Gastrocnemius medialis (tissue), 4 donors: Measurements from ENCODE around the gene MYH2. TPM values are rescaled to one million over a fixed set of nuclear protein-coding genes. Genes with fewer than 3 reads are reported as not detected.

Experiments
- ATAC-seq, 2 donors: fragments of 150-250 bp; one replicate each; pipeline ENCODE4 v1.9.1; 2016
- DNase-seq, 2 donors: peaks; one replicate each; pipeline ENCODE4 v3.0.0-alpha.2; 2019
- H3K27ac ChIP-seq, 4 donors: fragments of 200-600 bp; sonication (generic); 1 replicate in 1 of 4; 2 replicates in 3 of 4; pipeline ENCODE4 v1.5.1; 2016 to 2018; ENCODE audit warnings: mild to moderate bottlenecking in 2 of 4, moderate library complexity in 1 of 4
- H3K27me3 ChIP-seq, 3 donors: fragments of 200-600 bp; sonication (generic) in 2 of 3; 1 replicate in 1 of 3; 2 replicates in 2 of 3; pipeline versions ENCODE4 v1.5.1 to v1.6.0; 2016 to 2019; ENCODE audit warnings: mild to moderate bottlenecking in 1 of 3, moderate library complexity in 1 of 3
- H3K36me3 ChIP-seq, 2 donors: fragments of 200-600 bp; sonication (generic) in 1 of 2; one replicate each; pipeline ENCODE4 v1.5.1; 2017 to 2018
- H3K4me1 ChIP-seq, 2 donors: fragments of 200-600 bp; sonication (generic) in 1 of 2; one replicate each; pipeline ENCODE4 v1.5.1; 2016 to 2017; ENCODE audit warnings: mild to moderate bottlenecking in 2 of 2
- H3K4me3 ChIP-seq, 4 donors: fragments of 200-600 bp; sonication (generic) in 3 of 4; 1 replicate in 1 of 4; 2 replicates in 3 of 4; pipeline ENCODE4 v1.5.1; 2016 to 2019; ENCODE audit warnings: mild to moderate bottlenecking in 2 of 4
- H3K9me3 ChIP-seq, 3 donors: fragments of 200-600 bp; sonication (generic) in 2 of 3; 1 replicate in 1 of 3; 2 replicates in 2 of 3; pipeline ENCODE4 v1.5.1; 2016 to 2019
- POLR2A ChIP-seq, 2 donors: fragments of 450-650 bp; IDR thresholded peaks; one replicate each; pipeline ENCODE4 v1.6.1; 2017; ENCODE audit warnings: antibody characterized with exemption in 2 of 2, mild to moderate bottlenecking in 2 of 2, moderate library complexity in 2 of 2
- in situ Hi-C, 4 donors: fragments of 200-750 bp; cut with MboI; loops; one replicate each; pipeline versions ENCODE4 v1.15.0 to v1.8.0; 2017; ENCODE audit warnings: low sequenced_read_pairs in 4 of 4
- intact Hi-C: fragments of 100-400 bp; cut with DNase I; formaldehyde crosslinking; loops from one replicate; pipeline ENCODE4 v1.15.1; 2023; ENCODE audit warnings: low total_unique reads
- total RNA-seq, 4 donors: library from RNA; depleted of rRNA; stranded (reverse); fragments of >200 nt; gene quantifications; one replicate each; pipeline versions ENCODE4 v1.1.0 to v1.2.3, GENCODE V29; 2016
- TF ChIP-seq, protein P1 (sequence below), 5 experiments: fragments of 450-650 bp in 3 of 5; fragments of 200-600 bp in 2 of 5; sonication (generic) in 2 of 5; IDR thresholded peaks in 4 of 5; conservative IDR thresholded peaks in 1 of 5; 1 replicate in 4 of 5; 2 replicates in 1 of 5; pipeline ENCODE4 v1.5.1; 2016 to 2019; ENCODE audit warnings: antibody characterized with exemption in 5 of 5, mild to moderate bottlenecking in 3 of 5, moderate library complexity in 3 of 5

Gene MYH2
- total RNA-seq, 4 donors from 2014 or later: 77.8 to 4,245 (median 724) TPM

GRCh38 chr17:10516638-10517037 lies 32.8 kb downstream of the MYH2 start:
- Histone ChIP-seq H3K4me3 (no peak overlapping the region), H3K27ac (peak overlapping the region; percentile 74 to 82 (median 78)), H3K36me3 (no peaks in the 10 kb centered on the region), H3K9me3 (no peaks in the 10 kb centered on the region), H3K4me1 (peaks cover 0 to 2% of the 10 kb centered on the region in 2 donors), H3K27me3 (no peaks in the 10 kb centered on the region)
- ATAC-seq (peak; percentile 60 to 67), DNase-seq (no peak)
- no peak for TF ChIP-seq POLR2A (IDR thresholded peaks at IDR 0.05)
- TF ChIP-seq, protein P1, sequence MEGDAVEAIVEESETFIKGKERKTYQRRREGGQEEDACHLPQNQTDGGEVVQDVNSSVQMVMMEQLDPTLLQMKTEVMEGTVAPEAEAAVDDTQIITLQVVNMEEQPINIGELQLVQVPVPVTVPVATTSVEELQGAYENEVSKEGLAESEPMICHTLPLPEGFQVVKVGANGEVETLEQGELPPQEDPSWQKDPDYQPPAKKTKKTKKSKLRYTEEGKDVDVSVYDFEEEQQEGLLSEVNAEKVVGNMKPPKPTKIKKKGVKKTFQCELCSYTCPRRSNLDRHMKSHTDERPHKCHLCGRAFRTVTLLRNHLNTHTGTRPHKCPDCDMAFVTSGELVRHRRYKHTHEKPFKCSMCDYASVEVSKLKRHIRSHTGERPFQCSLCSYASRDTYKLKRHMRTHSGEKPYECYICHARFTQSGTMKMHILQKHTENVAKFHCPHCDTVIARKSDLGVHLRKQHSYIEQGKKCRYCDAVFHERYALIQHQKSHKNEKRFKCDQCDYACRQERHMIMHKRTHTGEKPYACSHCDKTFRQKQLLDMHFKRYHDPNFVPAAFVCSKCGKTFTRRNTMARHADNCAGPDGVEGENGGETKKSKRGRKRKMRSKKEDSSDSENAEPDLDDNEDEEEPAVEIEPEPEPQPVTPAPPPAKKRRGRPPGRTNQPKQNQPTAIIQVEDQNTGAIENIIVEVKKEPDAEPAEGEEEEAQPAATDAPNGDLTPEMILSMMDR (IDR thresholded peaks at IDR 0.05 in 4 of 5, conservative IDR thresholded peaks at IDR 0.05 in 1 of 5): no peak
- in situ Hi-C loops: loop anchor here in 1 of 4 donors (10.0 kb wide), 1 partner anchor 98 kb away; no protein-coding TSS in a partner anchor
- intact Hi-C loops: loop anchor here (2.0 kb wide), 1 partner anchor 98 kb away; no protein-coding TSS in a partner anchor

GRCh38 chr17:10516065-10516464 lies 33.4 kb downstream of the MYH2 start:
- H3K36me3 ChIP-seq: no peaks in the 10 kb centered on the region
- peak in 1 of 2 donors; percentile 7 for DNase-seq
- in situ Hi-C loops (loop anchor here in 1 of 4 donors (10.0 kb wide), 1 partner anchor 99 kb away; no protein-coding TSS in a partner anchor), intact Hi-C loops (loop anchor here (2.0 kb wide), 1 partner anchor 99 kb away; no protein-coding TSS in a partner anchor)
- H3K27me3 ChIP-seq: no peaks in the 10 kb centered on the region
- no peak overlapping the region for H3K4me3 ChIP-seq
- peak; percentile 37 to 71 for ATAC-seq
- TF ChIP-seq, protein P1 (IDR thresholded peaks at IDR 0.05 in 4 of 5, conservative IDR thresholded peaks at IDR 0.05 in 1 of 5): no peak
- no peak for TF ChIP-seq POLR2A (IDR thresholded peaks at IDR 0.05)
- H3K27ac ChIP-seq: peak overlapping the region; percentile 74 to 82 (median 78)
- no peaks in the 10 kb centered on the region for H3K9me3 ChIP-seq
- peaks cover 0 to 2% of the 10 kb centered on the region in 2 donors for H3K4me1 ChIP-seq

- Histone ChIP-seq H3K27me3 (no peaks in the 10 kb centered on the region), H3K9me3 (no peaks in the 10 kb centered on the region), H3K36me3 (no peaks in the 10 kb centered on the region), H3K4me3 (peak overlapping the region in 1 of 4 donors; percentile 10), H3K4me1 (peaks cover 0 to 2% of the 10 kb centered on the region in 2 donors), H3K27ac (peak overlapping the region in 3 of 4 donors; percentile 73 to 82 (median 78))
- intact Hi-C loops (no loop called here), in situ Hi-C loops (loop anchor here in 1 of 4 donors (10.0 kb wide), 1 partner anchor 101 kb away; no protein-coding TSS in a partner anchor)
- DNase-seq (peak; percentile 23 to 33), ATAC-seq (peak; percentile 65 to 79)
- TF ChIP-seq, protein P1 (IDR thresholded peaks at IDR 0.05 in 4 of 5, conservative IDR thresholded peaks at IDR 0.05 in 1 of 5): peak in 1 of 5 experiments; percentile 9
- TF ChIP-seq POLR2A (IDR thresholded peaks at IDR 0.05): no peak
Measured at GRCh38 chr17:10513299-10514067, 36.0 kb downstream of the MYH2 start.

DNA sequence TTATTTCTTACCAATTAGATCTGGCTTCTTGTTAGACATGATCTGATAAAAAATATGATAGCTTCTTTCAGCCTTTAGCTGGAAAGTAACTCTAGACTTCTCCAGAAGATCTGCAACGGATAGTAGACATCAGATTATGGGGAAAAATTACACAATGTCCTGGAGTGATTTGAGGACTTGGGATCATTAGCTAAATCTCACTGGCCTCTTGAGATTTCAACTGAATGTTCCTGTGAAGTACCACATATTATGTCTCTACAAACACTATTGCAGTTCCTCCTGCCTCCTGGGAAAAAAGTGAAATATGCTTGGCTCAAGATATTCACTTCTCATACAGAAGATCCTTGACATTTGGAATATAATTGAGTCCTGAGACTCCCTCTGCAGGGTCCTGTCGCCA lies 36.6 kb downstream of the MYH2 start:
- in situ Hi-C loops: loop anchor here in 1 of 4 donors (10.0 kb wide), 1 partner anchor 102 kb away; no protein-coding TSS in a partner anchor
- Histone ChIP-seq H3K27ac (peak overlapping the region in 3 of 4 donors; percentile 73 to 82 (median 78)), H3K4me3 (no peak overlapping the region), H3K9me3 (no peaks in the 10 kb centered on the region), H3K4me1 (peaks cover 0 to 2% of the 10 kb centered on the region in 2 donors), H3K27me3 (no peaks in the 10 kb centered on the region), H3K36me3 (no peaks in the 10 kb centered on the region)
- no peak for TF ChIP-seq POLR2A (IDR thresholded peaks at IDR 0.05)
- intact Hi-C loops: no loop called here
- ATAC-seq (peak in 1 of 2 donors; percentile 27), DNase-seq (no peak)

DNA sequence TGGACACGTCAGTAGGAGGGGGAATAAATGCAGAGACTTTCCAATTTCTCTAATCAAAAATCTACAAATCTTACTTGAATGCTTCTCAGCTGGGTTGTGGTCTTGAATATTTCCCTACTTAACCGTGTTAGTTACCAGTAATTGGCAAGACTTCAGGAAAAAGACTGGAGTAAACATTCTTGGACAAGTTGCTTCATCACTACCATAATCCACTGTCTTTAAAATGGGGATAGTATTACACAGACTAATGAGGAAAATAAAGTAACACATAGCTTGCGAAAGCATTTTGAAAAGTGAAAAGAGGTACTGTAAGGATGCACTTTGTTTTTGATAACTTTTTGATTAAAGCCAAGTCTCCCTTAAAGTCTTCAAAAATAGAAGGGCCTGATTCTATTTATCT lies 49.5 kb downstream of the MYH2 start:
- Histone ChIP-seq H3K27ac (peak overlapping the region in 2 of 4 donors; percentile 52 to 58), H3K27me3 (no peaks in the 10 kb centered on the region), H3K36me3 (no peaks in the 10 kb centered on the region), H3K9me3 (no peaks in the 10 kb centered on the region), H3K4me1 (no peaks in the 10 kb centered on the region), H3K4me3 (no peak overlapping the region)
- intact Hi-C loops (no loop called here), in situ Hi-C loops (loop anchor here in 1 of 4 donors (25.0 kb wide), 1 partner anchor 113 kb away; no protein-coding TSS in a partner anchor)
- DNase-seq (no peak), ATAC-seq (peak in 1 of 2 donors; percentile 65)
- TF ChIP-seq POLR2A (IDR thresholded peaks at IDR 0.05): no peak
